HepG2 (cell line): ENCODE measurements around the gene PHYH. TPM values are rescaled to one million over a fixed set of nuclear protein-coding genes. Genes with fewer than 3 reads are reported as not detected.

ENCODE experiments used
- ATAC-seq: fragments of 200-7000 bp; cut with Tn5 transposase; 3 replicates; pipeline ENCODE4 v1.9.1; 2020; ENCODE audit warnings: mild to moderate bottlenecking, moderate library complexity
- BruUV-seq: library from RNA; stranded (reverse); fragments of 400-500 nt; replicated peaks from 2 replicates; lab custom pipeline; 2021; lab: Mats Ljungman, UMichigan
- CTCF ChIA-PET: fragments of 300-600 bp; formaldehyde crosslinking; extraction: SDS; loops from one replicate; lab custom pipeline; 2021; ENCODE audit warnings: low total read pairs, inconsistent platforms, low intra/inter-chr PET ratio; lab: Yijun Ruan, JAX
- POLR2A ChIA-PET: fragments of 350-600 bp; sonication (Branson Sonifier 250); formaldehyde crosslinking; loops from one replicate; lab custom pipeline; 2020; ENCODE audit warnings: antibody characterized with exemption, inconsistent platforms; lab: Yijun Ruan, JAX
- DNase-seq: peaks from one replicate; pipeline ENCODE4 v3.0.0-alpha.2; 2015; ENCODE audit warnings: low spot score
- FAIRE-seq: peaks from 3 replicates; lab custom pipeline; 2011; peaks lifted over from hg19 to GRCh38; lab: Jason Lieb, UNC
- H2AFZ ChIP-seq: one replicate; pipeline ENCODE4 v1.6.1; 2011; ENCODE audit warnings: low read length, inconsistent platforms
- H3K27ac ChIP-seq: fragments of 300-600 bp; 3 replicates; pipeline ENCODE4 v1.8.0; 2011; ENCODE audit warnings: mixed run types, mild to moderate bottlenecking, mixed read lengths, low read length, inconsistent platforms; ENCODE audit not compliant: insufficient read depth; ENCODE audit errors: extremely low read length
- H3K27me3 ChIP-seq, 2 experiments: fragments of 200-600 bp in 1 of 2; 2 replicates in 1 of 2; 3 replicates in 1 of 2; pipeline versions ENCODE4 v1.6.0 to v1.8.0; 2011; ENCODE audit warnings: low read length in 2 of 2, mild to moderate bottlenecking in 2 of 2, moderate library complexity in 2 of 2, inconsistent platforms in 1 of 2; ENCODE audit not compliant: insufficient read depth in 2 of 2, control insufficient read depth in 1 of 2
- H3K36me3 ChIP-seq, 2 experiments: fragments of 200-600 bp in 1 of 2; replicated peaks in 1 of 2; 2 replicates in 1 of 2; 3 replicates in 1 of 2; pipeline versions ENCODE4 v1.5.1 to v1.8.0; 2011; ENCODE audit warnings: low read length in 2 of 2, inconsistent platforms in 1 of 2; ENCODE audit not compliant: insufficient read depth in 2 of 2, control insufficient read depth in 1 of 2
- H3K4me1 ChIP-seq: 2 replicates; pipeline ENCODE4 v1.5.1; 2012; ENCODE audit warnings: low read length, inconsistent platforms; ENCODE audit not compliant: insufficient read depth
- H3K4me2 ChIP-seq: 2 replicates; pipeline ENCODE4 v1.6.0; 2011; ENCODE audit warnings: low read depth, low read length, inconsistent platforms
- H3K4me3 ChIP-seq, 3 experiments: fragments of 200-600 bp in 1 of 3; sonication (generic), shearing (Covaris generic) in 1 of 3; replicated peaks in 1 of 3; 2 replicates each; pipeline ENCODE4 v1.5.1; 2011 to 2016; ENCODE audit warnings: low read length in 3 of 3, inconsistent platforms in 2 of 3, low read depth in 2 of 3, mild to moderate bottlenecking in 2 of 3, control low read depth in 1 of 3, mixed read lengths in 1 of 3; ENCODE audit not compliant: insufficient read depth in 1 of 3
- H3K79me2 ChIP-seq: one replicate; pipeline ENCODE4 v1.6.1; 2011; ENCODE audit warnings: low read length, inconsistent platforms; ENCODE audit not compliant: insufficient read depth
- H3K9ac ChIP-seq: 2 replicates; pipeline ENCODE4 v1.6.0; 2011; ENCODE audit warnings: mild to moderate bottlenecking, low read depth, low read length, inconsistent platforms; ENCODE audit not compliant: insufficient read depth
- H3K9me3 ChIP-seq: 2 replicates; pipeline ENCODE4 v1.5.1; 2012; ENCODE audit warnings: mild to moderate bottlenecking, low read length
- H4K20me1 ChIP-seq: 2 replicates; pipeline ENCODE4 v1.6.0; 2011; ENCODE audit warnings: inconsistent platforms, mild to moderate bottlenecking, low read length, moderate library complexity; ENCODE audit not compliant: insufficient read depth
- CERS6 ChIP-seq: sonication (generic); formaldehyde crosslinking; IDR thresholded peaks from 2 replicates; pipeline ENCODE4 v1.5.0; 2020; ENCODE audit warnings: missing genetic modification reagents
- CHD2 ChIP-seq: IDR thresholded peaks from 2 replicates; pipeline ENCODE4 v1.6.1; 2011; ENCODE audit warnings: low read depth, low read length, improper control_type of control experiment
- FOXM1 ChIP-seq: sonication (generic); formaldehyde crosslinking; IDR thresholded peaks from 2 replicates; pipeline ENCODE4 v1.5.0; 2020; ENCODE audit warnings: missing genetic modification reagents
- HINFP ChIP-seq: sonication (generic); formaldehyde crosslinking; IDR thresholded peaks from 2 replicates; pipeline ENCODE4 v1.4.0; 2020; ENCODE audit warnings: low read depth, mild to moderate bottlenecking, missing genetic modification reagents
- LCORL ChIP-seq, 2 experiments: fragments of 450-650 bp in 1 of 2; sonication (generic) in 1 of 2; formaldehyde crosslinking in 1 of 2; IDR thresholded peaks; 2 replicates each; pipeline versions ENCODE4 v1.5.0 to v1.6.1; 2017 to 2020; ENCODE audit warnings: antibody characterized with exemption in 1 of 2, missing genetic modification reagents in 1 of 2
- MAFK ChIP-seq, 2 experiments: IDR thresholded peaks in 1 of 2; conservative IDR thresholded peaks in 1 of 2; 2 replicates each; pipeline ENCODE4 v1.6.1; 2011; ENCODE audit warnings: improper control_type of control experiment in 2 of 2, low read length in 2 of 2
- NKX3-1 ChIP-seq: sonication (generic); formaldehyde crosslinking; IDR thresholded peaks from 2 replicates; pipeline ENCODE4 v1.5.0; 2020; ENCODE audit warnings: missing genetic modification reagents
- NR2C2 ChIP-seq: sonication (generic); formaldehyde crosslinking; IDR thresholded peaks from 2 replicates; pipeline ENCODE4 v1.4.0; 2020; ENCODE audit warnings: missing genetic modification reagents, mild to moderate bottlenecking, moderate library complexity, borderline replicate concordance
- NR2F6 ChIP-seq, 2 experiments: IDR thresholded peaks; 2 replicates each; pipeline ENCODE4 v1.6.1; 2016; ENCODE audit warnings: antibody characterized with exemption in 1 of 2, mild to moderate bottlenecking in 1 of 2
- PATZ1 ChIP-seq: sonication (generic); formaldehyde crosslinking; IDR thresholded peaks from 2 replicates; pipeline ENCODE4 v1.4.0; 2020; ENCODE audit warnings: missing genetic modification reagents
- POLR2AphosphoS5 ChIP-seq: IDR thresholded peaks from 2 replicates; pipeline ENCODE4 v1.6.1; 2012; ENCODE audit warnings: low read depth, low read length
- PRDM10 ChIP-seq: sonication (generic); formaldehyde crosslinking; IDR thresholded peaks from 2 replicates; pipeline ENCODE4 v1.4.0; 2020; ENCODE audit warnings: low read depth, missing genetic modification reagents
- ZNF572 ChIP-seq: sonication (generic); formaldehyde crosslinking; IDR thresholded peaks from 2 replicates; pipeline ENCODE4 v1.5.1; 2020; ENCODE audit warnings: mild to moderate bottlenecking, missing genetic modification reagents
- ZNF7 ChIP-seq: IDR thresholded peaks from 2 replicates; pipeline ENCODE4 v1.6.1; 2016; ENCODE audit warnings: missing biosample characterization, missing genetic modification reagents
- ZNF841 ChIP-seq: sonication (generic); formaldehyde crosslinking; IDR thresholded peaks from 2 replicates; pipeline ENCODE4 v1.8.1; 2023; ENCODE audit warnings: missing genetic modification reagents, borderline replicate concordance
- WGBS: methylation state at CpG from one replicate; pipeline ENCODE4 v1.1.6; 2017; ENCODE audit warnings: low lambda C conversion rate; 5-methylcytosine and 5-hydroxymethylcytosine counted together
- in situ Hi-C: cut with HindIII; loops from 2 replicates; pipeline ENCODE4 v1.10.0; 2017; ENCODE audit warnings: low pct_unique_long_range_greater_than_20kb; ENCODE audit not compliant: extremely low pct_ligation_motif_present
- intact Hi-C: fragments of 100-400 bp; cut with micrococcal nuclease; formaldehyde crosslinking; loops from one replicate; pipeline ENCODE4 v1.10.0; 2022; ENCODE audit not compliant: unreplicated experiment
- polyA plus RNA-seq, 8 experiments: library from polyadenylated mRNA; depleted of rRNA in 3 of 8; stranded (reverse) in 7 of 8; unstranded in 1 of 8; fragments of >200 nt; fragmentation: Illumina TruSeq in 4 of 8; extraction: Trizol in 4 of 8; gene quantifications; 2 replicates each; pipeline versions ENCODE4 v1.2.1 to v1.2.3, GENCODE V29; 2011 to 2016; ENCODE audit warnings: low read depth in 4 of 8, missing spikeins in 1 of 8, mixed read lengths in 1 of 8; ENCODE audit not compliant: insufficient read depth in 1 of 8
- total RNA-seq, 5 experiments: library from RNA; depleted of rRNA; stranded (reverse); fragments of >200 nt; fragmentation: Illumina TruSeq; extraction: Trizol; gene quantifications; 2 replicates each; pipeline ENCODE4 v1.2.3, GENCODE V29; 2016; ENCODE audit warnings: low read depth in 1 of 5

Gene PHYH
- total and polyA plus RNA-seq, 2 of the 13 experiments (the other 11 are each of a cell fraction or from before 2014, with no cell fraction given) = 27.2 to 34.5 TPM

- peaks cover 6 to 45% of the 10 kb centered on the region in 2 experiments; a peak in 4 of 5 replicates for H3K36me3 ChIP-seq
These were observed 40.9 kb upstream of the PHYH start for GRCh38 chr10:13340626-13341376.

More at GRCh38 chr10:13340626-13341376, 40.9 kb upstream of the PHYH start:
- 96% methylated on average over 12 of the region's 12 CpGs for WGBS
- no peak overlapping the region for H3K27ac ChIP-seq
- H2AFZ ChIP-seq = no peak overlapping the region
- H3K4me2 ChIP-seq = no peak overlapping the region
- TF ChIP-seq PATZ1 (CRISPR knock-in tag) (no peak), HINFP (CRISPR knock-in tag) (no peak), CERS6 (CRISPR knock-in tag) (no peak), PRDM10 (CRISPR knock-in tag) (no peak), CHD2 (no peak), LCORL (IDR thresholded peaks at IDR 0.05) (no peak), LCORL (CRISPR knock-in tag; IDR thresholded peaks at IDR 0.05) (no peak), POLR2AphosphoS5 (no peak), ZNF572 (no peak), NR2F6 (IDR thresholded peaks at IDR 0.05) (no peak), NR2F6 (CRISPR knock-in tag; IDR thresholded peaks at IDR 0.05) (no peak), MAFK (conservative IDR thresholded peaks at IDR 0.05 in 1 of 2, IDR thresholded peaks at IDR 0.05 in 1 of 2; ENCODE audit: low read length in 2 of 2) (no peak), ZNF841 (no peak), FOXM1 (CRISPR knock-in tag) (no peak), NKX3-1 (CRISPR knock-in tag) (no peak), NR2C2 (CRISPR knock-in tag) (no peak), ZNF7 (CRISPR knock-in tag) (no peak)
- no peaks in the 10 kb centered on the region for H3K9me3 ChIP-seq
- no TSS peak for BruUV-seq
- FAIRE-seq (no peak), ATAC-seq (no peak), DNase-seq (no peak)
- H3K4me1 ChIP-seq = peaks cover 12% of the 10 kb centered on the region
- no peak overlapping the region for H3K4me3 ChIP-seq
- intact Hi-C loops = no loop called here
- ChIA-PET POLR2A (interaction anchor here (1.2 kb wide), 1 partner anchor 9 kb away, joined by 3 read pairs; no protein-coding TSS in a partner anchor), CTCF (no interaction called here)
- no peaks in the 10 kb centered on the region for H3K27me3 ChIP-seq
- H3K9ac ChIP-seq = no peak overlapping the region
- in situ Hi-C loops = no loop called here
- no peaks in the 10 kb centered on the region for H4K20me1 ChIP-seq
- peaks cover 33% of the 10 kb centered on the region for H3K79me2 ChIP-seq
